Uterus (tissue), 4 donors: ENCODE results near the gene XNDC1N. TPM values are rescaled to one million over a fixed set of nuclear protein-coding genes. Genes with fewer than 3 reads are reported as not detected.
"Not testable (repeated sequence)": the region's sequence is repeated elsewhere in the genome, so short reads cannot be mapped to it uniquely, and the experiment has no call there.

Experiments
- DNase-seq, 2 donors: peaks; one replicate each; pipeline ENCODE4 v3.0.0-alpha.2; 2019 to 2020
- H3K27ac ChIP-seq, 2 donors: fragments of 200-600 bp; sonication (generic); 1 replicate in 1 of 2; 2 replicates in 1 of 2; pipeline ENCODE4 v1.5.1; 2016 to 2018
- H3K27me3 ChIP-seq, 2 donors: fragments of 200-600 bp; sonication (generic); one replicate each; pipeline ENCODE4 v1.5.1; 2018 to 2019; ENCODE audit warnings: control low read depth in 1 of 2
- H3K36me3 ChIP-seq, 2 donors: fragments of 200-600 bp; sonication (generic); one replicate each; pipeline ENCODE4 v1.5.1; 2019; ENCODE audit warnings: control low read depth in 1 of 2
- H3K4me1 ChIP-seq, 2 donors: fragments of 200-600 bp; sonication (generic); one replicate each; pipeline ENCODE4 v1.5.1; 2018 to 2019; ENCODE audit warnings: control low read depth in 1 of 2
- H3K4me3 ChIP-seq, 2 donors: fragments of 200-600 bp; sonication (generic); 1 replicate in 1 of 2; 2 replicates in 1 of 2; pipeline ENCODE4 v1.5.1; 2018 to 2019; ENCODE audit warnings: mild to moderate bottlenecking in 1 of 2
- H3K9me3 ChIP-seq, 2 donors: fragments of 200-600 bp; sonication (generic); one replicate each; pipeline ENCODE4 v1.5.1; 2019; ENCODE audit warnings: control low read depth in 1 of 2
- CTCF ChIP-seq, 4 experiments: fragments of 200-600 bp in 2 of 4; fragments of 450-650 bp in 2 of 4; sonication (generic) in 2 of 4; IDR thresholded peaks; one replicate each; pipeline ENCODE4 v1.5.1; 2016 to 2019; ENCODE audit warnings: antibody characterized with exemption in 4 of 4, mild to moderate bottlenecking in 2 of 4, moderate library complexity in 1 of 4
- POLR2A ChIP-seq, 2 donors: fragments of 450-650 bp; IDR thresholded peaks; one replicate each; pipeline ENCODE4 v1.6.1; 2016; ENCODE audit warnings: antibody characterized with exemption in 2 of 2, mild to moderate bottlenecking in 1 of 2, moderate library complexity in 1 of 2
- intact Hi-C: fragments of 100-400 bp; cut with DNase I; formaldehyde crosslinking; loops from one replicate; pipeline ENCODE4 v1.15.1; 2023; ENCODE audit warnings: low total_unique reads
- total RNA-seq, 4 donors: library from RNA; depleted of rRNA in 3 of 4; stranded (reverse); fragments of >200 nt in 3 of 4; gene quantifications; one replicate each; pipeline versions ENCODE4 v1.1.0 to v1.2.4, GENCODE V29; 2014 to 2023
- donor health status: DM: yes; HTN: yes; CAD: no.

XNDC1N gene
- total RNA-seq, 4 donors from 2014 or later, result 8.2 to 176 (median 21.4) TPM

- no peak for TF ChIP-seq CTCF (IDR thresholded peaks at IDR 0.05)
- no peak for TF ChIP-seq POLR2A (IDR thresholded peaks at IDR 0.05)
- no peaks in the 10 kb centered on the region for H3K9me3 ChIP-seq
- DNase-seq, result no peak
- intact Hi-C loops, result no loop called here
- H3K36me3 ChIP-seq, result no peaks in the 10 kb centered on the region
- H3K4me3 ChIP-seq, result no peak overlapping the region
- no peaks in the 10 kb centered on the region for H3K4me1 ChIP-seq
- no peaks in the 10 kb centered on the region for H3K27me3 ChIP-seq
- no peak overlapping the region for H3K27ac ChIP-seq
These were observed 32.4 kb downstream of the XNDC1N start for GRCh38 chr11:71895961-71896360.

GRCh38 chr11:71889181-71889872 is 39.1 kb downstream of the XNDC1N start:
- intact Hi-C loops, DNase-seq: not testable (repeated sequence)

GRCh38 chr11:71888335-71889010 is 39.9 kb downstream of the XNDC1N start:
- H3K27ac ChIP-seq, H3K27me3 ChIP-seq, intact Hi-C loops, DNase-seq, H3K36me3 ChIP-seq, H3K9me3 ChIP-seq, H3K4me3 ChIP-seq, H3K4me1 ChIP-seq: not testable (repeated sequence)

More at GRCh38 chr11:71889181-71889872, 39.1 kb downstream of the XNDC1N start:
- not testable (repeated sequence) for H3K27me3 ChIP-seq, H3K36me3 ChIP-seq, H3K9me3 ChIP-seq, H3K4me3 ChIP-seq, H3K4me1 ChIP-seq, H3K27ac ChIP-seq

GRCh38 chr11:71885806-71886205 is 42.6 kb downstream of the XNDC1N start:
- DNase-seq, H3K9me3 ChIP-seq, H3K36me3 ChIP-seq, H3K27me3 ChIP-seq, H3K27ac ChIP-seq, intact Hi-C loops, H3K4me3 ChIP-seq, H3K4me1 ChIP-seq: not testable (repeated sequence)

Other genes with a start within 250 kb of the XNDC1N start
- not detected for gene DEFB108B, start 95.4 kb downstream of the XNDC1N start, total RNA-seq
- not detected for gene DEFB131B, start 50.1 kb downstream of the XNDC1N start, total RNA-seq
- 10 to 100 TPM in 3 of 4 donors, 1 to 10 TPM in 1; 3.8 to 56.2 (median 47.0) TPM for gene RNF121, start 452 bp upstream of the XNDC1N start, total RNA-seq
- gene IL18BP, start 70.3 kb upstream of the XNDC1N start, total RNA-seq, result 10 to 100 TPM in 2 of 4 donors, 1 to 10 TPM in 2; 7.3 to 24.6 (median 10.5) TPM
- 100 to 1,000 TPM; 159 to 365 (median 303) TPM for gene NUMA1, start 151.9 kb upstream of the XNDC1N start, total RNA-seq
- 10 to 100 TPM in 1 of 4 donors, 1 to 10 TPM in 2, not detected in 1; 3.8 to 10.2 (median 9.6) TPM for gene LRRC51, start 152.3 kb upstream of the XNDC1N start, total RNA-seq
- 100 to 1,000 TPM in 1 of 4 donors, 10 to 100 TPM in 3; 46.0 to 115 (median 91.5) TPM for gene LAMTOR1, start 174.7 kb upstream of the XNDC1N start, total RNA-seq
- not detected for gene TOMT, start 177.3 kb upstream of the XNDC1N start, total RNA-seq
- 10 to 100 TPM in 2 of 4 donors, 1 to 10 TPM in 2; 6.5 to 56.9 (median 20.7) TPM for gene ANAPC15, start 184.1 kb upstream of the XNDC1N start, total RNA-seq
- not detected for gene FOLR3, start 207.1 kb upstream of the XNDC1N start, total RNA-seq